SK-N-SH treated with all-trans-retinoic acid at 6 μM for 48 hours (cell line): ENCODE results near the gene DDX23.

Source experiments
- ATAC-seq: fragments of 200-7000 bp; cut with Tn5 transposase; 3 replicates; pipeline ENCODE4 v1.9.1; 2020; ENCODE audit warnings: mild to moderate bottlenecking, moderate library complexity
- CREB5 ChIP-seq: fragments of 250-450 bp; sonication (Bioruptor Pico); IDR thresholded peaks from 2 replicates; pipeline ENCODE4 v1.5.1; 2020; ENCODE audit warnings: low read depth, mild to moderate bottlenecking, moderate library complexity
- CSDC2 ChIP-seq: fragments of 250-450 bp; sonication (Bioruptor Pico); IDR thresholded peaks from 2 replicates; pipeline ENCODE4 v1.5.0; 2020; ENCODE audit warnings: mild to moderate bottlenecking, moderate library complexity
- GLIS3 ChIP-seq: fragments of 250-450 bp; sonication (Bioruptor Pico); IDR thresholded peaks from 2 replicates; pipeline ENCODE4 v1.5.0; 2020; ENCODE audit warnings: mild to moderate bottlenecking, moderate library complexity
- OSR1 ChIP-seq: fragments of 250-450 bp; sonication (Bioruptor Pico); IDR thresholded peaks from 2 replicates; pipeline ENCODE4 v1.8.0; 2022; ENCODE audit warnings: moderate library complexity, mild to moderate bottlenecking, inconsistent platforms
- PATZ1 ChIP-seq: fragments of 250-450 bp; sonication (Bioruptor Pico); IDR thresholded peaks from 2 replicates; pipeline ENCODE4 v1.8.0; 2020; ENCODE audit warnings: mild to moderate bottlenecking, moderate library complexity, borderline replicate concordance
- POU6F1 ChIP-seq: fragments of 250-450 bp; sonication (Bioruptor Pico); IDR thresholded peaks from 2 replicates; pipeline ENCODE4 v1.8.0; 2021; ENCODE audit warnings: low read depth, mild to moderate bottlenecking, moderate library complexity, borderline replicate concordance
- RARB ChIP-seq: fragments of 250-450 bp; sonication (Bioruptor Pico); IDR thresholded peaks from 2 replicates; pipeline ENCODE4 v1.8.0; 2021; ENCODE audit warnings: mild to moderate bottlenecking, moderate library complexity
- TOX ChIP-seq: fragments of 250-450 bp; sonication (Bioruptor Pico); IDR thresholded peaks from 2 replicates; pipeline ENCODE4 v1.8.0; 2021; ENCODE audit warnings: mild to moderate bottlenecking, moderate library complexity, borderline replicate concordance
- TSHZ2 ChIP-seq: fragments of 250-450 bp; sonication (Bioruptor Pico); IDR thresholded peaks from 2 replicates; pipeline ENCODE4 v1.5.0; 2020; ENCODE audit warnings: mild to moderate bottlenecking, moderate library complexity
- ZC3H10 ChIP-seq: fragments of 250-450 bp; sonication (Bioruptor Pico); IDR thresholded peaks from 2 replicates; pipeline ENCODE4 v1.5.1; 2021; ENCODE audit warnings: mild to moderate bottlenecking, moderate library complexity
- ZFP3 ChIP-seq: fragments of 250-450 bp; sonication (Bioruptor Pico); IDR thresholded peaks from 2 replicates; pipeline ENCODE4 v1.5.0; 2020; ENCODE audit warnings: mild to moderate bottlenecking, moderate library complexity
- ZFP30 ChIP-seq: fragments of 450-650 bp; formaldehyde crosslinking; IDR thresholded peaks from 2 replicates; pipeline ENCODE4 v1.5.0; 2022; ENCODE audit warnings: mild to moderate bottlenecking, moderate library complexity
- ZNF70 ChIP-seq: fragments of 450-650 bp; formaldehyde crosslinking; IDR thresholded peaks from 2 replicates; pipeline ENCODE4 v1.5.0; 2020; ENCODE audit warnings: mild to moderate bottlenecking, moderate library complexity
- ZNF8 ChIP-seq: fragments of 450-650 bp; formaldehyde crosslinking; IDR thresholded peaks from 2 replicates; pipeline ENCODE4 v1.5.0; 2020; ENCODE audit warnings: mild to moderate bottlenecking, moderate library complexity
- TF ChIP-seq, protein P1 (sequence below): fragments of 250-450 bp; sonication (Bioruptor Pico); IDR thresholded peaks from 2 replicates; pipeline ENCODE4 v1.5.1; 2021; ENCODE audit warnings: mild to moderate bottlenecking, moderate library complexity

The DDX23 gene

GRCh38 chr12:48796976-48797375 lies 55.0 kb downstream of the DDX23 start (continued):
- no peak for TF ChIP-seq TSHZ2
- TF ChIP-seq, all 23 proteins: peak for 0

- peak; percentile 95 for ATAC-seq
- TF ChIP-seq ZFP30 (CRISPR knock-in tag) (peak; percentile 37; the same call in 1 of the 2 replicates), OSR1 (CRISPR knock-in tag) (no peak)
These were observed 56.2 kb downstream of the DDX23 start for GRCh38 chr12:48795550-48796455.

DNA sequence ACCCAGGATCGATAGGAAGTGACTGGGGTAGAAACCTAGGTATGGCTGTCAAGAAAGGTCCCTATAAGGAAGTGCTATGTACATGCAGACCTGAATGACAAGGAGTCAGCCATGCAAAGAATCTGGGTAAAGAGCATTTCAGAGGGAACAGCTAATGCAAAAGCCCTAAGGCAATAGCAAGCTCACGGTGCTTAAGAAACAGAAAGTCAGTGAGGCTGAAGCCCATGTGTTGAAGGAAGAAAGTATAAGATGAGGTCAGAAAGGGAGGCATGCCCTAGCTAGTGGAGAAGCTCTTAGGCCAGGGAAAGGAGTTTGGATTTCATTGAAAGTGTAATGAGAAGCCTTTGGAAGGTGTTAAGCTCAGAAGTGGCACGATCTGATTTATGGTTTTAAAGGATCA lies 57.1 kb downstream of the DDX23 start:
- no peak for TF ChIP-seq ZFP30 (CRISPR knock-in tag)
- no peak for TF ChIP-seq ZFP3 (CRISPR knock-in tag)
- no peak for TF ChIP-seq CSDC2 (CRISPR knock-in tag)
- TF ChIP-seq GLIS3 (CRISPR knock-in tag): no peak
- no peak for TF ChIP-seq POU6F1
- TF ChIP-seq ZNF8 (CRISPR knock-in tag): no peak
- no peak for TF ChIP-seq CREB5 (CRISPR knock-in tag)
- no peak for TF ChIP-seq TOX (CRISPR knock-in tag)
- TF ChIP-seq, protein P1, sequence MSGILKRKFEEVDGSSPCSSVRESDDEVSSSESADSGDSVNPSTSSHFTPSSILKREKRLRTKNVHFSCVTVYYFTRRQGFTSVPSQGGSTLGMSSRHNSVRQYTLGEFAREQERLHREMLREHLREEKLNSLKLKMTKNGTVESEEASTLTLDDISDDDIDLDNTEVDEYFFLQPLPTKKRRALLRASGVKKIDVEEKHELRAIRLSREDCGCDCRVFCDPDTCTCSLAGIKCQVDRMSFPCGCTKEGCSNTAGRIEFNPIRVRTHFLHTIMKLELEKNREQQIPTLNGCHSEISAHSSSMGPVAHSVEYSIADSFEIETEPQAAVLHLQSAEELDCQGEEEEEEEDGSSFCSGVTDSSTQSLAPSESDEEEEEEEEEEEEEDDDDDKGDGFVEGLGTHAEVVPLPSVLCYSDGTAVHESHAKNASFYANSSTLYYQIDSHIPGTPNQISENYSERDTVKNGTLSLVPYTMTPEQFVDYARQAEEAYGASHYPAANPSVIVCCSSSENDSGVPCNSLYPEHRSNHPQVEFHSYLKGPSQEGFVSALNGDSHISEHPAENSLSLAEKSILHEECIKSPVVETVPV: no peak
- TF ChIP-seq TSHZ2: no peak
- TF ChIP-seq ZNF70 (CRISPR knock-in tag): no peak
- TF ChIP-seq, all 23 proteins: peak for 0
- ATAC-seq: no peak

GRCh38 chr12:48793696-48794095 lies 58.3 kb downstream of the DDX23 start:
- no peak for ATAC-seq
- TF ChIP-seq ZFP3 (CRISPR knock-in tag) (no peak), RARB (no peak), CSDC2 (CRISPR knock-in tag) (no peak), GLIS3 (CRISPR knock-in tag) (no peak)

DNA sequence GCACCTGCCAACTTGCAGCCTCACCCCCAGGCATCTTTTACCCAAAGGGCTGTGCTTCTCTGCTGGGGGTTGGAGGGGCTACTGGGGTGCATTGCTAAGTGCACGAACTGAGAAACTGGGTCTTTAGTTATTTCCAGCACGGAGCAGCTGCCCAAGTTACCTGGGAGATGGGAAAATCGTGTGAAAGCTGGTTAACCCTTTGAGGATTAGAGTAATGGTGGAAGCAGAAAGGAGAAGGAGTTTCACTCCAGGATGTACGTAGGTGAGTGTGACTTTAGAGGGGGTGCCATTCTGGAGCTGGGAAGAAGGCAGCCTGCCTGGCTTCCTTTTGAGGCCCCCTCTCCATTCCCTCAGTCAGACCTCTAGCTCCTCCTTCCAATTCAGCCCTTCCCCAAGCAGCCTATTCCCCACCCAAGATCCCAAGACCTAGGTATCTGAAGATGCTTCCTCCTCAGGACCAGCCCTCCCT lies 62.1 kb downstream of the DDX23 start:
- ATAC-seq: no peak
- TF ChIP-seq ZNF8 (CRISPR knock-in tag): no peak
- no peak for TF ChIP-seq GLIS3 (CRISPR knock-in tag)
- TF ChIP-seq TOX (CRISPR knock-in tag): no peak
- no peak for TF ChIP-seq PATZ1 (CRISPR knock-in tag)
- TF ChIP-seq CREB5 (CRISPR knock-in tag): no peak
- no peak for TF ChIP-seq ZC3H10 (CRISPR knock-in tag)
- TF ChIP-seq POU6F1: no peak
- no peak for TF ChIP-seq ZNF70 (CRISPR knock-in tag)
- no peak for TF ChIP-seq RARB
- TF ChIP-seq CSDC2 (CRISPR knock-in tag): no peak
- no peak for TF ChIP-seq ZFP3 (CRISPR knock-in tag)
